Lower leg skin (tissue), 3 donors: ENCODE measurements around the gene ACHE.

ENCODE experiments used
- POLR2A ChIP-seq, 2 donors: fragments of 450-650 bp; IDR thresholded peaks; one replicate each; pipeline ENCODE4 v1.6.1; 2016 to 2017; ENCODE audit warnings: antibody characterized with exemption in 2 of 2, mild to moderate bottlenecking in 1 of 2, moderate library complexity in 1 of 2
- TF ChIP-seq, protein P1 (sequence below), 3 donors: fragments of 450-650 bp; IDR thresholded peaks; one replicate each; pipeline ENCODE4 v1.5.1; 2016; ENCODE audit warnings: antibody characterized with exemption in 3 of 3, mild to moderate bottlenecking in 3 of 3, moderate library complexity in 2 of 3

DNA sequence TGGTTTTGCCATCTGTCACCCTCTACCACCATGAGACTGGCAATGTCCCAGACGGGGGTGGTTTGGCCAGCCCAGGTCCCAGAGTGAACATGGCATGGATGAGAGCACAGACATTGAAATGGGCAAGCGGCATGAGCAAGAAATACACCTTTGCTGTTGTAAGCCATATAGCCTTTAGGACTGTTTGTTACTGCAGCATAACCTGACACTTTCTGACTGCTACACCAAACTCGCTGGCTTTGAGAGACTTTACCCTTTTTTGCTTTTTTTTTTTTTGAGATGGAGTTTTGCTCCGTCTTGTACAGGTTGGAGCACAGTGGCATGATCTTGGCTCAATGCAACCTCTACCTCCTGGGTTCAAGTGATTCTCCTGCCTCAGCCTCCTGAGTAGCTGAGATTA lies 48.5 kb upstream of the ACHE start:
- TF ChIP-seq, protein P1, sequence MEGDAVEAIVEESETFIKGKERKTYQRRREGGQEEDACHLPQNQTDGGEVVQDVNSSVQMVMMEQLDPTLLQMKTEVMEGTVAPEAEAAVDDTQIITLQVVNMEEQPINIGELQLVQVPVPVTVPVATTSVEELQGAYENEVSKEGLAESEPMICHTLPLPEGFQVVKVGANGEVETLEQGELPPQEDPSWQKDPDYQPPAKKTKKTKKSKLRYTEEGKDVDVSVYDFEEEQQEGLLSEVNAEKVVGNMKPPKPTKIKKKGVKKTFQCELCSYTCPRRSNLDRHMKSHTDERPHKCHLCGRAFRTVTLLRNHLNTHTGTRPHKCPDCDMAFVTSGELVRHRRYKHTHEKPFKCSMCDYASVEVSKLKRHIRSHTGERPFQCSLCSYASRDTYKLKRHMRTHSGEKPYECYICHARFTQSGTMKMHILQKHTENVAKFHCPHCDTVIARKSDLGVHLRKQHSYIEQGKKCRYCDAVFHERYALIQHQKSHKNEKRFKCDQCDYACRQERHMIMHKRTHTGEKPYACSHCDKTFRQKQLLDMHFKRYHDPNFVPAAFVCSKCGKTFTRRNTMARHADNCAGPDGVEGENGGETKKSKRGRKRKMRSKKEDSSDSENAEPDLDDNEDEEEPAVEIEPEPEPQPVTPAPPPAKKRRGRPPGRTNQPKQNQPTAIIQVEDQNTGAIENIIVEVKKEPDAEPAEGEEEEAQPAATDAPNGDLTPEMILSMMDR (IDR thresholded peaks at IDR 0.05), result no peak
- no peak for TF ChIP-seq POLR2A (IDR thresholded peaks at IDR 0.05)
